SK-N-SH (cell line): Measurements from ENCODE around the gene HDAC7. TPM values are rescaled to one million over a fixed set of nuclear protein-coding genes. Genes with fewer than 3 reads are reported as not detected.

Experiments
- CTCF ChIA-PET: fragments of 300-600, 350-600 bp; formaldehyde crosslinking; extraction: SDS; loops from one replicate; lab custom pipeline; 2021; lab: Yijun Ruan, JAX
- POLR2A ChIA-PET: fragments of 350-600 bp; sonication (Branson Sonifier 250); formaldehyde crosslinking; extraction: SDS; loops from one replicate; lab custom pipeline; 2020; ENCODE audit warnings: antibody characterized with exemption, inconsistent platforms; lab: Yijun Ruan, JAX
- DNase-seq: peaks from one replicate; pipeline ENCODE4 v3.0.0; 2012
- H2AFZ ChIP-seq: fragments of 200-600 bp; sonication (generic); 2 replicates; pipeline ENCODE4 v1.8.1; 2016; ENCODE audit warnings: antibody characterized with exemption, mild to moderate bottlenecking, low read depth
- H3F3A ChIP-seq: fragments of 200-600 bp; sonication (generic); replicated peaks from 2 replicates; pipeline ENCODE3; 2016; ENCODE audit warnings: antibody characterized with exemption, mild to moderate bottlenecking; ENCODE audit not compliant: insufficient read depth
- H3K27ac ChIP-seq, 2 experiments: fragments of 200-500 bp in 1 of 2; fragments of 200-600 bp in 1 of 2; sonication (Bioruptor generic) in 1 of 2; sonication (generic), shearing (Covaris generic) in 1 of 2; 2 replicates each; pipeline versions ENCODE4 v1.5.1 to v1.6.1; 2014 to 2016; ENCODE audit warnings: low read depth in 2 of 2, inconsistent platforms in 1 of 2, low read length in 1 of 2, mild to moderate bottlenecking in 1 of 2, mixed read lengths in 1 of 2
- H3K27me3 ChIP-seq: fragments of 200-600 bp; sonication (generic), shearing (Covaris generic); 2 replicates; pipeline ENCODE4 v1.6.1; 2016; ENCODE audit warnings: mixed run types; ENCODE audit not compliant: insufficient read depth
- H3K36me3 ChIP-seq, 2 experiments: fragments of 200-500 bp in 1 of 2; fragments of 200-600 bp in 1 of 2; sonication (Bioruptor generic) in 1 of 2; sonication (generic) in 1 of 2; replicated peaks in 1 of 2; 2 replicates each; pipeline versions ENCODE3 to v1.5.1; 2014 to 2016; ENCODE audit warnings: low read length in 1 of 2, mild to moderate bottlenecking in 1 of 2; ENCODE audit not compliant: insufficient read depth in 2 of 2, control insufficient read depth in 1 of 2
- H3K4me1 ChIP-seq, 2 experiments: fragments of 200-500 bp in 1 of 2; fragments of 200-600 bp in 1 of 2; sonication (Bioruptor generic) in 1 of 2; sonication (generic), shearing (Covaris generic) in 1 of 2; 2 replicates each; pipeline versions ENCODE4 v1.5.1 to v1.6.1; 2014 to 2016; ENCODE audit warnings: low read depth in 1 of 2, low read length in 1 of 2, mixed run types in 1 of 2; ENCODE audit not compliant: insufficient read depth in 2 of 2, control insufficient read depth in 1 of 2
- H3K4me2 ChIP-seq: fragments of 200-600 bp; sonication (generic), shearing (Covaris generic); 2 replicates; pipeline ENCODE4 v1.6.1; 2017; ENCODE audit warnings: mixed run types
- H3K4me3 ChIP-seq, 2 experiments: fragments of 200-500 bp in 1 of 2; fragments of 200-600 bp in 1 of 2; sonication (Bioruptor generic) in 1 of 2; sonication (generic), shearing (Covaris generic) in 1 of 2; 2 replicates each; pipeline versions ENCODE4 v1.5.1 to v1.8.1; 2014 to 2016; ENCODE audit warnings: low read depth in 2 of 2, inconsistent platforms in 1 of 2, low read length in 1 of 2, mild to moderate bottlenecking in 1 of 2, mixed read lengths in 1 of 2, moderate library complexity in 1 of 2
- H3K79me2 ChIP-seq: fragments of 200-600 bp; sonication (generic); 2 replicates; pipeline ENCODE4 v1.8.1; 2017; ENCODE audit warnings: mild to moderate bottlenecking; ENCODE audit not compliant: insufficient read depth
- H3K9ac ChIP-seq: fragments of 200-600 bp; sonication (generic); 2 replicates; pipeline ENCODE4 v1.6.1; 2017; ENCODE audit warnings: mixed run types
- H3K9me2 ChIP-seq: fragments of 200-600 bp; sonication (generic); 2 replicates; pipeline ENCODE4 v1.6.1; 2017; ENCODE audit warnings: mixed run types
- H3K9me3 ChIP-seq: fragments of 200-600 bp; sonication (generic); 2 replicates; pipeline ENCODE4 v1.6.1; 2017; ENCODE audit warnings: mixed run types, mild to moderate bottlenecking, moderate library complexity
- H4K20me1 ChIP-seq: fragments of 200-600 bp; sonication (generic); 2 replicates; pipeline ENCODE4 v1.6.1; 2017; ENCODE audit warnings: mild to moderate bottlenecking, mixed run types; ENCODE audit not compliant: insufficient read depth
- CHD2 ChIP-seq: fragments of 150-350 bp; IDR thresholded peaks from 2 replicates; pipeline ENCODE4 v1.6.1; 2018; ENCODE audit warnings: low read length; ENCODE audit not compliant: partially characterized antibody
- EP300 ChIP-seq, 2 experiments: IDR thresholded peaks; 2 replicates each; pipeline versions ENCODE4 v1.4.0 to v1.6.1; 2012; ENCODE audit warnings: borderline replicate concordance in 1 of 2, low read depth in 1 of 2, low read length in 1 of 2
- EZH2phosphoT487 ChIP-seq: fragments of 200-600 bp; sonication (generic); IDR thresholded peaks from 2 replicates; pipeline ENCODE4 v1.6.1; 2017; ENCODE audit warnings: low read depth, mixed run types, mild to moderate bottlenecking, antibody characterized with exemption, moderate library complexity, borderline replicate concordance
- FOXM1 ChIP-seq: IDR thresholded peaks from 2 replicates; pipeline ENCODE4 v1.4.0; 2012; ENCODE audit warnings: low read depth, mild to moderate bottlenecking
- GATA2 ChIP-seq: sonication (generic); formaldehyde crosslinking; IDR thresholded peaks from 2 replicates; pipeline ENCODE4 v1.5.0; 2020; ENCODE audit warnings: mild to moderate bottlenecking, missing genetic modification reagents
- NFIC ChIP-seq: IDR thresholded peaks from 2 replicates; pipeline ENCODE4 v1.4.0; 2012; ENCODE audit warnings: borderline replicate concordance
- RFX5 ChIP-seq: IDR thresholded peaks from 2 replicates; pipeline ENCODE4 v1.6.1; 2012; ENCODE audit warnings: mild to moderate bottlenecking, improper control_type of control experiment, low read length
- SIN3A ChIP-seq: IDR thresholded peaks from 2 replicates; pipeline ENCODE4 v1.6.1; 2012; ENCODE audit warnings: low read depth, mild to moderate bottlenecking, low read length, moderate library complexity, borderline replicate concordance
- SMC3 ChIP-seq: IDR thresholded peaks from 2 replicates; pipeline ENCODE4 v1.6.1; 2012; ENCODE audit warnings: low read depth, low read length, improper control_type of control experiment
- TAF1 ChIP-seq: IDR thresholded peaks from 2 replicates; pipeline ENCODE4 v1.6.1; 2012; ENCODE audit warnings: low read depth, mild to moderate bottlenecking, low read length, moderate library complexity, borderline replicate concordance
- TCF12 ChIP-seq: IDR thresholded peaks from 2 replicates; pipeline ENCODE4 v1.4.0; 2012
- TEAD4 ChIP-seq: IDR thresholded peaks from 2 replicates; pipeline ENCODE4 v1.4.0; 2012; ENCODE audit warnings: mild to moderate bottlenecking, borderline replicate concordance; ENCODE audit not compliant: insufficient read depth
- WGBS: methylation state at CpG from one replicate; pipeline ENCODE4 v1.1.6; 2017; ENCODE audit warnings: low lambda C conversion rate; 5-methylcytosine and 5-hydroxymethylcytosine counted together
- polyA plus RNA-seq, 3 experiments: library from polyadenylated mRNA; depleted of rRNA; stranded (reverse); fragments of >200 nt; gene quantifications; 2 replicates each; pipeline ENCODE4 v1.2.3, GENCODE V29; 2012
- TF ChIP-seq, protein P1 (sequence below): fragments of 200-600 bp; sonication (generic); IDR thresholded peaks from 2 replicates; pipeline ENCODE4 v1.6.1; 2017; ENCODE audit warnings: antibody characterized with exemption, mild to moderate bottlenecking, moderate library complexity
- TF ChIP-seq, protein P2 (sequence below): IDR thresholded peaks from 2 replicates; pipeline ENCODE4 v1.4.0; 2012; ENCODE audit warnings: low read depth
- TF ChIP-seq, protein P3 (sequence below): IDR thresholded peaks from 2 replicates; pipeline ENCODE4; 2012

Gene HDAC7
- polyA plus RNA-seq, 1 of the 3 experiments (the other 2 are of a cell fraction): 51.0 TPM

DNA sequence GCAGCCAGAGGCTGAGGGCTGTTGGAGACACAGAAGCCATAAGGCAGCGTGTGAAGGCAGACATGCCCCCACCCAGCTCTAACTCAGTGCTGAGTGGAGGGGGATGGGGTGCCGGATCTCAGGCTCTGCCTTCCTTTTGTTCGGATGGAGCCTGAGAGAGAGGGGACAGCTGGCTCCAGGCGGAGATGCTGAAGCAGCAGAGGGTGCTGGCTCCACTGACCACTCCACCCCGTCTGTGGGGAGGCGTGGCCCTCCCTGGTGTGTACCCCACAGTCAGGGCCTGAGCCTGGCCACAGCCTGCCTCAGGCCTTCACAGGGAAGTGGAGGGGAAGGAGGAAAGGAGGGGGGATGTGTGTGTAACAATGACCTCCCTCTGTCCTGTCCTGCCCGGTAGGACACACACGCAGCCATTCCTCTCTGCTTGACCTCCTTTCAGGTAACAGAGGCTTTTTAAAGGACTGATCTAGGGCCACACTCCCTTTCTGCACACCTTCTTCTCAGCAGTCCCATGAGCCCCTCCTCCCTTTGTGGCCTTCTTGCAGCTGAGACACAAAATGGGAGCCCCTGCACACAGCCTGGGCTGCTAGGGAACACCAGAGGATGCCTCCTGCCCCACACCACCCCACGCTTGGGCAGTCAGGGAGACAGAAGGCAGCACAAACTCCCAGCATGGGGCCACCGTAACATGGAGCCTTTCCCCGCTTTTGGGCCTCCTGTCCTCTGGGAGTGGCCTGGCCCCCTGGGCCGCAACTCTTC lies 84.8 kb downstream of the HDAC7 start:
- H2AFZ ChIP-seq: no peak overlapping the region

GRCh38 chr12:47733142-47733541 lies 86.6 kb downstream of the HDAC7 start:
- no peaks in the 10 kb centered on the region for H3K9me2 ChIP-seq
- H3K27ac ChIP-seq: no peak overlapping the region
- ChIA-PET CTCF (interaction anchor here (1.0 to 43.0 kb wide), 7 partner anchors 9 to 105 kb away, joined by 3 to 1294 read pairs (median 124); partner anchors contain the start of genes RAPGEF3 and SLC48A1), POLR2A (no interaction called here)
- DNase-seq: no peak
- no peak overlapping the region for H3K4me2 ChIP-seq
- H3K27me3 ChIP-seq: no peaks in the 10 kb centered on the region
- no peak for TF ChIP-seq TCF12
- TF ChIP-seq CHD2: no peak
- TF ChIP-seq TEAD4: no peak
- TF ChIP-seq FOXM1: no peak
- no peak for TF ChIP-seq SIN3A
- TF ChIP-seq, protein P1, sequence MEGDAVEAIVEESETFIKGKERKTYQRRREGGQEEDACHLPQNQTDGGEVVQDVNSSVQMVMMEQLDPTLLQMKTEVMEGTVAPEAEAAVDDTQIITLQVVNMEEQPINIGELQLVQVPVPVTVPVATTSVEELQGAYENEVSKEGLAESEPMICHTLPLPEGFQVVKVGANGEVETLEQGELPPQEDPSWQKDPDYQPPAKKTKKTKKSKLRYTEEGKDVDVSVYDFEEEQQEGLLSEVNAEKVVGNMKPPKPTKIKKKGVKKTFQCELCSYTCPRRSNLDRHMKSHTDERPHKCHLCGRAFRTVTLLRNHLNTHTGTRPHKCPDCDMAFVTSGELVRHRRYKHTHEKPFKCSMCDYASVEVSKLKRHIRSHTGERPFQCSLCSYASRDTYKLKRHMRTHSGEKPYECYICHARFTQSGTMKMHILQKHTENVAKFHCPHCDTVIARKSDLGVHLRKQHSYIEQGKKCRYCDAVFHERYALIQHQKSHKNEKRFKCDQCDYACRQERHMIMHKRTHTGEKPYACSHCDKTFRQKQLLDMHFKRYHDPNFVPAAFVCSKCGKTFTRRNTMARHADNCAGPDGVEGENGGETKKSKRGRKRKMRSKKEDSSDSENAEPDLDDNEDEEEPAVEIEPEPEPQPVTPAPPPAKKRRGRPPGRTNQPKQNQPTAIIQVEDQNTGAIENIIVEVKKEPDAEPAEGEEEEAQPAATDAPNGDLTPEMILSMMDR: no peak
- TF ChIP-seq EZH2phosphoT487: no peak
- TF ChIP-seq, protein P2, sequence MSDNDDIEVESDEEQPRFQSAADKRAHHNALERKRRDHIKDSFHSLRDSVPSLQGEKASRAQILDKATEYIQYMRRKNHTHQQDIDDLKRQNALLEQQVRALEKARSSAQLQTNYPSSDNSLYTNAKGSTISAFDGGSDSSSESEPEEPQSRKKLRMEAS: no peak
- no peak for TF ChIP-seq EP300 (IDR thresholded peaks at IDR 0.05; ENCODE audit: borderline replicate concordance in 1 of 2, low read depth in 1 of 2, low read length in 1 of 2)
- TF ChIP-seq, protein P3, sequence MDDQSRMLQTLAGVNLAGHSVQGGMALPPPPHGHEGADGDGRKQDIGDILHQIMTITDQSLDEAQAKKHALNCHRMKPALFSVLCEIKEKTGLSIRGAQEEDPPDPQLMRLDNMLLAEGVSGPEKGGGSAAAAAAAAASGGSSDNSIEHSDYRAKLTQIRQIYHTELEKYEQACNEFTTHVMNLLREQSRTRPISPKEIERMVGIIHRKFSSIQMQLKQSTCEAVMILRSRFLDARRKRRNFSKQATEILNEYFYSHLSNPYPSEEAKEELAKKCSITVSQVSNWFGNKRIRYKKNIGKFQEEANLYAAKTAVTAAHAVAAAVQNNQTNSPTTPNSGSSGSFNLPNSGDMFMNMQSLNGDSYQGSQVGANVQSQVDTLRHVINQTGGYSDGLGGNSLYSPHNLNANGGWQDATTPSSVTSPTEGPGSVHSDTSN: no peak
- H3K4me3 ChIP-seq: no peak overlapping the region
- no peaks in the 10 kb centered on the region for H4K20me1 ChIP-seq
- no peaks in the 10 kb centered on the region for H3K9me3 ChIP-seq
- H3K4me1 ChIP-seq: peaks cover 7 to 54% of the 10 kb centered on the region in 2 experiments; a peak in 2 of 4 replicates
- 59% methylated on average over 3 of the region's 4 CpGs for WGBS
- H3K36me3 ChIP-seq: no peaks in the 10 kb centered on the region
- no peak overlapping the region for H3K9ac ChIP-seq
- H2AFZ ChIP-seq: no peak overlapping the region
- no peaks in the 10 kb centered on the region for H3K79me2 ChIP-seq
- H3F3A ChIP-seq: no peaks in the 10 kb centered on the region

More for the DNA sequence above, 84.8 kb downstream of the HDAC7 start:
- Histone ChIP-seq H3F3A (no peaks in the 10 kb centered on the region), H3K79me2 (no peaks in the 10 kb centered on the region)
- WGBS: 70% methylated on average over 6 of the region's 12 CpGs
- no peak for TF ChIP-seq TEAD4
- TF ChIP-seq TAF1: no peak
- no peak for TF ChIP-seq GATA2 (CRISPR knock-in tag)
- TF ChIP-seq, protein P3: no peak
- no peak for TF ChIP-seq RFX5
- TF ChIP-seq EZH2phosphoT487: no peak
- TF ChIP-seq NFIC: no peak
- TF ChIP-seq SMC3: no peak
- TF ChIP-seq, all 33 proteins: peak for 0
- ChIA-PET POLR2A (no interaction called here), CTCF (interaction anchor here (1.7 to 43.0 kb wide), 8 partner anchors 7 to 104 kb away, joined by 6 to 1294 read pairs (median 72); partner anchors contain the start of genes RAPGEF3, RPAP3 and SLC48A1)
- Histone ChIP-seq H4K20me1 (no peaks in the 10 kb centered on the region), H3K4me1 (peaks cover 7 to 54% of the 10 kb centered on the region in 2 experiments; a peak in 2 of 4 replicates), H3K27ac (no peak overlapping the region; a peak in 1 of 4 replicates), H3K27me3 (no peaks in the 10 kb centered on the region), H3K36me3 (no peaks in the 10 kb centered on the region), H3K9me3 (no peaks in the 10 kb centered on the region), H3K9me2 (no peaks in the 10 kb centered on the region), H3K9ac (no peak overlapping the region), H3K4me2 (no peak overlapping the region), H3K4me3 (no peak overlapping the region)
- DNase-seq: peak; percentile 27
